Smooth muscle cell (in vitro differentiated cells): Measurements from ENCODE around the gene AFP. TPM values are rescaled to one million over a fixed set of nuclear protein-coding genes. Genes with fewer than 3 reads are reported as not detected.
"Not testable (repeated sequence)": the region's sequence is repeated elsewhere in the genome, so short reads cannot be mapped to it uniquely, and the experiment has no call there.

ENCODE experiments used
- DNase-seq: peaks from one replicate; lab custom pipeline; 2025; ENCODE audit not compliant: unreplicated experiment; lab: John Stamatoyannopoulos, UW
- H2AFZ ChIP-seq: fragments of 200-600 bp; sonication (generic); 2 replicates; pipeline ENCODE4 v1.6.0; 2016; ENCODE audit warnings: antibody characterized with exemption, low read depth, mild to moderate bottlenecking
- H3F3A ChIP-seq: fragments of 200-600 bp; sonication (generic); 2 replicates; pipeline ENCODE4 v1.6.0; 2017; ENCODE audit warnings: antibody characterized with exemption, low read depth
- H3K27ac ChIP-seq: fragments of 200-600 bp; sonication (generic); 2 replicates; pipeline ENCODE4 v1.5.1; 2016; ENCODE audit warnings: low read depth, mild to moderate bottlenecking
- H3K27me3 ChIP-seq: fragments of 200-600 bp; sonication (generic); 2 replicates; pipeline ENCODE4 v1.6.1; 2016; ENCODE audit warnings: low read depth, mild to moderate bottlenecking
- H3K36me3 ChIP-seq: fragments of 200-600 bp; sonication (generic); 2 replicates; pipeline ENCODE4 v1.5.1; 2016; ENCODE audit warnings: low read depth
- H3K4me1 ChIP-seq: fragments of 200-600 bp; sonication (generic); 2 replicates; pipeline ENCODE4 v1.5.1; 2016; ENCODE audit warnings: low read depth
- H3K4me2 ChIP-seq: fragments of 200-600 bp; sonication (generic); 2 replicates; pipeline ENCODE4 v1.6.0; 2016; ENCODE audit warnings: mild to moderate bottlenecking
- H3K4me3 ChIP-seq: fragments of 200-600 bp; sonication (generic); 2 replicates; pipeline ENCODE4 v1.5.1; 2016; ENCODE audit warnings: mild to moderate bottlenecking
- H3K79me2 ChIP-seq: fragments of 200-600 bp; sonication (generic); 2 replicates; pipeline ENCODE4 v1.6.0; 2016; ENCODE audit warnings: low read depth, mild to moderate bottlenecking
- H3K9ac ChIP-seq: fragments of 200-600 bp; sonication (generic); 2 replicates; pipeline ENCODE4 v1.6.0; 2016; ENCODE audit warnings: low read depth
- H3K9me3 ChIP-seq: fragments of 200-600 bp; sonication (generic); replicated peaks from 2 replicates; pipeline ENCODE4 v1.5.1; 2016; ENCODE audit warnings: low read depth
- H4K20me1 ChIP-seq: fragments of 200-600 bp; sonication (generic); 2 replicates; pipeline ENCODE4 v1.6.0; 2016; ENCODE audit warnings: low read depth
- WGBS: methylation state at CpG from one replicate; pipeline ENCODE4 v1.1.7; 2016; ENCODE audit warnings: low lambda C conversion rate; 5-methylcytosine and 5-hydroxymethylcytosine counted together
- polyA plus RNA-seq: library from polyadenylated mRNA; unstranded; fragments of >200 nt; fragmentation: Nextera tagmentation; extraction: Ambion mirVana; gene quantifications from 2 replicates; pipeline ENCODE4 v1.2.1, GENCODE V29; 2016
- total RNA-seq: library from RNA; depleted of rRNA; stranded (reverse); fragments of >200 nt; gene quantifications from 2 replicates; pipeline ENCODE4 v1.2.3, GENCODE V29; 2014
- TF ChIP-seq, protein P1 (sequence below): fragments of 200-600 bp; sonication (generic); IDR thresholded peaks from 2 replicates; pipeline ENCODE4 v1.5.1; 2017; ENCODE audit warnings: borderline replicate concordance, mild to moderate bottlenecking, antibody characterized with exemption; ENCODE audit not compliant: insufficient read depth, poor library complexity, severe bottlenecking

The AFP gene
- total RNA-seq = 1.9 and 5.0 TPM in 2 replicates
- polyA plus RNA-seq = 6.0 and 7.3 TPM in 2 replicates

- H3K4me2 ChIP-seq = no peak within 1 kb of the TSS
- H3F3A ChIP-seq = no peaks in the 10 kb centered on the region
- H3K79me2 ChIP-seq = no peaks in the 10 kb centered on the region
- H3K27me3 ChIP-seq = no peaks in the 10 kb centered on the region
- H3K36me3 ChIP-seq = no peaks in the 10 kb centered on the region
- DNase-seq = no peak
- no peak within 1 kb of the TSS for H3K9ac ChIP-seq
- no peaks in the 10 kb centered on the region for H3K9me3 ChIP-seq
- peak within 1 kb of the TSS; percentile 40 for H3K4me3 ChIP-seq
- H4K20me1 ChIP-seq = no peaks in the 10 kb centered on the region
- 100% methylated on average over 1 of the region's 1 CpG for WGBS
- H3K4me1 ChIP-seq = no peaks in the 10 kb centered on the region
- H3K27ac ChIP-seq = no peak within 1 kb of the TSS
- no peak within 1 kb of the TSS for H2AFZ ChIP-seq
- TF ChIP-seq, protein P1, sequence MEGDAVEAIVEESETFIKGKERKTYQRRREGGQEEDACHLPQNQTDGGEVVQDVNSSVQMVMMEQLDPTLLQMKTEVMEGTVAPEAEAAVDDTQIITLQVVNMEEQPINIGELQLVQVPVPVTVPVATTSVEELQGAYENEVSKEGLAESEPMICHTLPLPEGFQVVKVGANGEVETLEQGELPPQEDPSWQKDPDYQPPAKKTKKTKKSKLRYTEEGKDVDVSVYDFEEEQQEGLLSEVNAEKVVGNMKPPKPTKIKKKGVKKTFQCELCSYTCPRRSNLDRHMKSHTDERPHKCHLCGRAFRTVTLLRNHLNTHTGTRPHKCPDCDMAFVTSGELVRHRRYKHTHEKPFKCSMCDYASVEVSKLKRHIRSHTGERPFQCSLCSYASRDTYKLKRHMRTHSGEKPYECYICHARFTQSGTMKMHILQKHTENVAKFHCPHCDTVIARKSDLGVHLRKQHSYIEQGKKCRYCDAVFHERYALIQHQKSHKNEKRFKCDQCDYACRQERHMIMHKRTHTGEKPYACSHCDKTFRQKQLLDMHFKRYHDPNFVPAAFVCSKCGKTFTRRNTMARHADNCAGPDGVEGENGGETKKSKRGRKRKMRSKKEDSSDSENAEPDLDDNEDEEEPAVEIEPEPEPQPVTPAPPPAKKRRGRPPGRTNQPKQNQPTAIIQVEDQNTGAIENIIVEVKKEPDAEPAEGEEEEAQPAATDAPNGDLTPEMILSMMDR = no peak
These were observed at the start of gene AFP for GRCh38 chr4:73435984-73436383. AFP (plus strand) TSS chr4:73436221; CDS start chr4:73436263, 42 bp downstream.

DNA sequence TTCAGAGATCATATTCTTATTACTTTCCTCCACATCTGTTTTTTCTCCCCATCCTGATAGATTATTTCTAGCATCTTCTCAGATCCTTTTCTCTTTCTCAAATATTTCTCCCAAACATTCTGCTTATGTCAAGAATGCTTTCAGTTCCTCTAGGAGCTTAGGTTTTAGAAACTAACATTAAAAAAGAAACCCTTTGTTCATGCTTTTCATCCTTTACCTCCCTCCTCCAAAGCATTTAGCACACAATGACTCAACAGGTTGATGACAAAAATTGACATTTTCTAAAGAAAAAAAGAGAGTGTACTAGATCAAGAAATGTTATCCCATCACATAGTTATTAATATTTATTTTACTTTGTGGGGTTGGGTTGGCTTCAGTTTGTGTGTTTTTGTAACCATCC lies 48.5 kb upstream of the AFP start:
- H3K4me2 ChIP-seq = no peak overlapping the region
- no peaks in the 10 kb centered on the region for H3K4me1 ChIP-seq
- H4K20me1 ChIP-seq = no peaks in the 10 kb centered on the region
- H3K27ac ChIP-seq = no peak overlapping the region
- no peak overlapping the region for H2AFZ ChIP-seq
- no peaks in the 10 kb centered on the region for H3K9me3 ChIP-seq
- H3K9ac ChIP-seq = no peak overlapping the region
- H3K27me3 ChIP-seq = no peaks in the 10 kb centered on the region
- H3K4me3 ChIP-seq = no peak overlapping the region
- no peaks in the 10 kb centered on the region for H3K79me2 ChIP-seq
- TF ChIP-seq, protein P1 = no peak
- no peak for DNase-seq
- H3K36me3 ChIP-seq = no peaks in the 10 kb centered on the region
- H3F3A ChIP-seq = no peaks in the 10 kb centered on the region

- H3K4me2 ChIP-seq = no peak overlapping the region
- no peaks in the 10 kb centered on the region for H3K4me1 ChIP-seq
- H3K27me3 ChIP-seq = no peaks in the 10 kb centered on the region
- no peaks in the 10 kb centered on the region for H3F3A ChIP-seq
- H4K20me1 ChIP-seq = no peaks in the 10 kb centered on the region
- no peak overlapping the region for H2AFZ ChIP-seq
- H3K36me3 ChIP-seq = no peaks in the 10 kb centered on the region
- no peaks in the 10 kb centered on the region for H3K9me3 ChIP-seq
- H3K79me2 ChIP-seq = no peaks in the 10 kb centered on the region
- H3K27ac ChIP-seq = no peak overlapping the region
- no peak for DNase-seq
- no peak overlapping the region for H3K4me3 ChIP-seq
- WGBS = 87% methylated on average over 1 of the region's 1 CpG
- no peak overlapping the region for H3K9ac ChIP-seq
- TF ChIP-seq, protein P1 = no peak
These were observed 47.1 kb upstream of the AFP start for GRCh38 chr4:73388887-73389286.

- H4K20me1 ChIP-seq, H3K4me2 ChIP-seq, H3K4me1 ChIP-seq, H3K4me3 ChIP-seq, H3K27me3 ChIP-seq, H3K9ac ChIP-seq, H3K79me2 ChIP-seq, H2AFZ ChIP-seq, H3F3A ChIP-seq, H3K9me3 ChIP-seq, H3K27ac ChIP-seq, DNase-seq, H3K36me3 ChIP-seq: not testable (repeated sequence)
- WGBS = 90% methylated on average over 2 of the region's 2 CpGs
These were observed 46.4 kb upstream of the AFP start for GRCh38 chr4:73389663-73390062.
